GM08714 (cell line): ENCODE measurements around the gene BUD13.
A peak's percentile ranks its signal among the peaks of the same experiment; 100 is the strongest.

Experiments used
- H3K4me3 ChIP-seq: fragments of 200-500 bp; sonication (Bioruptor generic); 2 replicates; pipeline ENCODE4 v1.5.1; 2014; ENCODE audit warnings: mild to moderate bottlenecking, low read length, inconsistent platforms
- ZNF274 ChIP-seq: IDR thresholded peaks from 2 replicates; pipeline ENCODE4 v1.6.1; 2012; ENCODE audit warnings: mild to moderate bottlenecking, low read depth, low read length

The BUD13 gene

DNA sequence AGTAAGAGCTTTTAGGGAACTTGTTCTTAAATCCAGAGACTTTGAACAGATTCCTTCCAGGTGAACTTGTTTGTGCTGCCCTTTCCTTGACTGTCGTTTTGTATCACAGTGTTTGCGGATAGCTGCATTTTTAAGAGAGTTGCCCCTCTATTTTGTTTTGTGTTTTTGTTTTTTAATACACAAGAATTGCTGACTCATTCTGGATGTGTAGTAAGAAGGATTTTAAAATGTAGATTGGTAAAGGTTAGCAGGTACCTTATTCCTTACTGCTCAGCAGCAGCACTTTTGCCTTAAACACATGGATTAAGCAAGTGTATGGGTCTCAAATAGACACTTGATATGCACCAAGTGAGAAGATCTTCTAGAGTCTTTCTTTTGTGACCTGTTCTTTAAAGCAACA lies 27.8 kb upstream of the BUD13 start:
- TF ChIP-seq ZNF274, result no peak
- H3K4me3 ChIP-seq, result no peak overlapping the region

GRCh38 chr11:116798368-116798767 lies 25.6 kb upstream of the BUD13 start:
- H3K4me3 ChIP-seq, result no peak overlapping the region
- TF ChIP-seq ZNF274, result no peak

DNA sequence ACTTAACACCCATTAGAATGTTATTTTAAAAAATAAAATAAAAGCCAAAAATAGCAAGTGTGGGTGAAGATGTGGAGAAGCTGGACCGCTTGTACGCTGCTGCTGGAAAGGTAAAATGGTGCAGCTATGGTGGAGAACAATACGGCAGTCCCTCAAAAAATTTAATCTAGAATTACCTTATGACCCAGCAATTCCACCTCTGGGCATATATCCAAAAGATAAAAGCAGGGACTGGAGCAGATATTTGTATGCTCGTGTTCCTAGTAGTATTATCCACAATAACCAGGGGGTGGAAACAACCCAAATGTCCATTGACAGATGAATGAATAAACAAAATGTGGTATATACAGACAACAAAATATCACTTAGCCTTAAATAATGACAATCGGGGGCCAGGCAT lies 25.0 kb upstream of the BUD13 start:
- no peak overlapping the region for H3K4me3 ChIP-seq
- TF ChIP-seq ZNF274, result no peak

DNA sequence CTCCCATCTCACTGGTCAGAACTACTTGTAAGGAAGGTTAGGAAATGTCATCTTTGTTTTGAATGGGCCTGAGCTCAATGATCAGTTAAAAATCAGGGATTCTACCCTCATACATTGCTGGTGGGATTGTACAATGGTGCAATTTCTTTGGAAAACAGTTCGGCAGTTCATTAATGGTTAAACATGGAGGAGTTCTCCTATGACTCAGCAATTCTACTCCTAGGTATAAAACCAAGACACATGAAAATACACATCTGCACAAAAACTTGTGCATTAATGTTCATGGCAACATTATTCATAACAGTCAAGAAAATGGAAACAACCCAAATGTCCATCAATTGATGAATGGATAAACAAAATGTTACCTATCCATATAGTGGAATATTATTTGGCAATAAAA lies 23.8 kb upstream of the BUD13 start:
- no peak for TF ChIP-seq ZNF274

GRCh38 chr11:116794851-116795250 lies 22.1 kb upstream of the BUD13 start:
- no peak overlapping the region for H3K4me3 ChIP-seq
- no peak for TF ChIP-seq ZNF274

More for the DNA sequence above, 23.8 kb upstream of the BUD13 start:
- no peak overlapping the region for H3K4me3 ChIP-seq

GRCh38 chr11:116793772-116794097 lies 20.9 kb upstream of the BUD13 start:
- no peak overlapping the region for H3K4me3 ChIP-seq
- TF ChIP-seq ZNF274, result no peak

- H3K4me3 ChIP-seq, result no peak overlapping the region
- TF ChIP-seq ZNF274, result no peak
Measured at GRCh38 chr11:116792869-116793771, 20.3 kb upstream of the BUD13 start.

DNA sequence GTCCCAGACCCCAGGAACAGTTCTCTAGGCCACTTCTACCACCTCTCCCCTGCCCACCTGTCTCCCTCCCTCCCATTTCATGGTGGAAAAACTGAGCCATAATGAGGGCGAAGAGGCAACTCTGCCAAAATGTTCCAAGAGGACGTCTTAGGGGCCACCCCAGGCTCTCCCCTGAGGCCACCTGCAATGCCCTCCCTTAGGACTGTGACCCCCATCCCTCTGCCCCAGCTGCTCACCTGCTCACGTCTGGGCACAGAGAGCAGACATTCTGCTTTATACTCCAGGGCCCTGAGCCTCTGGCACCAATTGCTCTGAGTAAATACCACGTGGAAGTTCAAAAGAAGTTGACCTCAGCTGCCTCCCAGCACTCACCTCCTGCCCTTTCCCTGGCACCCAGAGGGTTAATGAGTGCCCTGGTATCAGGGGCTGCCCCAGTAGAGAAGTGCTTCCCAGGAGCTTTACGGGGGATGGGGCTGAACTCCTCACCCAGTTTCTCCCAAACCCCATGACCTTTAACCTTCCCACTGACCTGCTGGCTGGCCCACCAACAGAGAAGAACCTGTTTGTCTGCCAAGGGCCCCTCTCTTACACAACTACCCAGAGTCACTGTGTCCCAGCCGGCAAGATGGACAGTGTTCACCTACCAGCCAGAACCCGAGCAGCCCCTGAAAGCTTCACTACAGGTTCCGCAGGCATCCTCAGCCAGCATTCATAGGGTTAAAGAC lies 19.5 kb upstream of the BUD13 start:
- H3K4me3 ChIP-seq, result no peak overlapping the region
- no peak for TF ChIP-seq ZNF274

DNA sequence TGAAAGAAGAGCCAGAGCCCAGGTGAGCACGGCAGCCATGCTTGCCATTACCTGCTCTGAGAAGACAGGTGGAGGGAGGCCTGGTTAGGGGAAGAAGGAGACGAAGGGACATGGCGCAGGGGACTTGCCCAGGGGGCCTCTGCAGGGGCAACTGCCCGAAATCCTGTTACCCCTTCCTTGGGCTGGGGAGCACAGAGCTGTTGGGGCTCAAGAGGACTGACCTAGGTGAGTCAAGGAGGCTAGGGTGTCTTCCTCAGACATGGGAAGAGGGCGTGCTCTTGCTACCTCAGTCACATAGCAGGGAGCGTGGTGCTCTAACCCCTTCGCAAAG lies 19.0 kb upstream of the BUD13 start, which contains the start of gene APOA5:
Gene APOA5, minus strand, starts transcription at position 67 of the 331 bp plus-strand sequence. Its CDS starts 19 bp downstream, at position 48.
- H3K4me3 ChIP-seq, result no peak within 1 kb of the TSS
- TF ChIP-seq ZNF274, result no peak

DNA sequence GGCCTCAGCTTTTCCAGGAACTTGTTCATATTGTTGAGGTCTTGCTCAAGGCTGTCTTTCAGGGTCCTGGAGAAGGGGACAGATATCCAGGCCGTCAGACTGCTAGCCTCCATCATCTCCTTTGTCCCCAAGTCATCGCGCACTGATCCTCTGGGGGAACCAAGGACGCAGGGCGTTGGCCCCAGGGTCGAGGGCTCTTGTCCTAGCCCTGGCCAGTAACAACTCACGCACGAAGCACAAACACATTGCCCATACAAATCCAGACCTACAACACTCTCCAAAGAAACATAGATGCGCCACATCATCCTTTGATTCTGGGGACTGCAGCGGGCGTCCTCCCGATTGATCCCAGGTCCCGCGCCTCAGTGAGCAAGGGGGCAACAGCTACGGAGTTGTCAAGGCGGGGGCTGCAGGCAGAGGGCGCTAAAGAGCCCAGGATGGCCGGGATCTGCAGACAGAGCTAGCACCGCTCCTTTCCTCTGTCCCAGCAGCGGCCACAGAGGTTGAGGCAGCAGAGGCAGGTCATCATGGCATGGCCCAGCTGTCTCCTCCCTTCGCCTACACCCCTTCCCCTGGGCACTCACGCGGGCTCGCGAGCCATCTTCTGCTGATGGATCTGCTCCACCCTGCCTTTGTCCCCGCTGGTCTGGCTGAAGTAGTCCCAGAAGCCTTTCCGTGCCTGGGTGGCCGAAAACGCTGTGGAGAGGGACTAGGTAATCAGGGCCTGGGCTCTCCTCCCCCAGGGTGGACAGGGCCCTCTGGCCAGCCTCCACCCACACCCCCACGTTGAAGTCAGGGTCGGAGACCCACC lies 18.4 kb upstream of the BUD13 start:
- no peak overlapping the region for H3K4me3 ChIP-seq
- no peak for TF ChIP-seq ZNF274

DNA sequence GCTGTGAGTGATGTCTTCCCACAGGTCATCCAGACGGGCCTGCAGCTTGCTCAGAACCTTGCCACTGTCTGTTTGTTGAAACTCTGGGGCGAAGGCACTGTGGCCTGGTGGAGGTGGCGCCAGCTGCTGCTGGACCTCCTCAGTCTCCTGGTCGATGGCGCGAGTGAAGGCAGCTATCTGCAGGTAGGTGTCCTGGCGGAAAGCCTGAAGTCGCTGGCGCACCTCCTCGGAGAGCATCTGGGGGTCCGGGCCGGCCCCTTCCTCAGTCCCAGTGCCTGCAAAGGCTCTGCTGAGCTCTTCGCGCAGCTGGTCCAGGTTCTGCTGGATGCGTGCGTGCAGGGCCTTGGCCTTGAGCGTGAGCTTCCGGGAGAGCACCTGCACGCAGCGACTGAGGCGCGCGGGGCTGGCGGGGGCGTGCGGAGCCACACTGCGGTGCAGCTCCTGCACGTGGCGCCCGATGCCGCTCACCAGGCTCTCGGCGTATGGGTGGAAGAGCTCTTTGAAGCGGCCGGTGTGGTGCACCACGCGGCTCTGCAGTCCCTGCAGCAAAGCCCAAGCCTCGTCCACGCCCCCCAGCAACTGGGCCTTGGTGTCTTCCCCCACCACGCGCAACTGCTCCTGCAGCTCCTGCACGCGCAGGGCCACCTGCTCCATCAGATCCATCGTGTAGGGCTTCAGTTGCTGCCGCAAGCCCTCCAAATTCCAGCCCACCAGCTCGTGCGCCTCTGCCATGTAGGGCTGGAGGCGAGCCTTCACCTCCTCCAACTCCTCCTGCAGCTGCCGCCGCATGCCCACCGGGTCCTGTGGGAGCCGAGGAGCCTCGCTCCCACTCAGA lies 17.6 kb upstream of the BUD13 start:
- H3K4me3 ChIP-seq, result no peak overlapping the region
- TF ChIP-seq ZNF274, result no peak

GRCh38 chr11:116788975-116789374 lies 16.2 kb upstream of the BUD13 start:
- H3K4me3 ChIP-seq, result no peak overlapping the region
- TF ChIP-seq ZNF274, result no peak

DNA sequence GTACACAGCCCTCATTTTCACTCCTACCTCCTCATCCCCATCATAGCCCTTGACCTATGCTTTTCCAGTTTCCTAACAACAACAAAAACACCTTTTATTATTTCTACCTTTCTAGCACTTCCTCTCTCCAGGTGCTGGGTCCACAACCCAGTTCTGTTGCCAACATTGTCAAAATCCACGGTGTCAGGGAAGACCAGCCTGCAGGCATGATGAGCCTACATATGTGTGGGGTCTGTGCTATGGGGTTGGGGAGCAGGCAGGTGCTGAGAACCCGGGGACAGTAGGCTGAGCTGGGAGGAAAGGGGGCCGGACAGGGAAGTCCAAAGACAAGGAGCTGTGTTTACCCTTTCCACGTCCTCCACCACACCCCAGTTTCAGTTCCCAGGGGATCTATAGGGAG lies 15.7 kb upstream of the BUD13 start:
- peak overlapping the region; percentile 84; the same call in 1 of the 2 replicates for H3K4me3 ChIP-seq
- TF ChIP-seq ZNF274, result no peak

DNA sequence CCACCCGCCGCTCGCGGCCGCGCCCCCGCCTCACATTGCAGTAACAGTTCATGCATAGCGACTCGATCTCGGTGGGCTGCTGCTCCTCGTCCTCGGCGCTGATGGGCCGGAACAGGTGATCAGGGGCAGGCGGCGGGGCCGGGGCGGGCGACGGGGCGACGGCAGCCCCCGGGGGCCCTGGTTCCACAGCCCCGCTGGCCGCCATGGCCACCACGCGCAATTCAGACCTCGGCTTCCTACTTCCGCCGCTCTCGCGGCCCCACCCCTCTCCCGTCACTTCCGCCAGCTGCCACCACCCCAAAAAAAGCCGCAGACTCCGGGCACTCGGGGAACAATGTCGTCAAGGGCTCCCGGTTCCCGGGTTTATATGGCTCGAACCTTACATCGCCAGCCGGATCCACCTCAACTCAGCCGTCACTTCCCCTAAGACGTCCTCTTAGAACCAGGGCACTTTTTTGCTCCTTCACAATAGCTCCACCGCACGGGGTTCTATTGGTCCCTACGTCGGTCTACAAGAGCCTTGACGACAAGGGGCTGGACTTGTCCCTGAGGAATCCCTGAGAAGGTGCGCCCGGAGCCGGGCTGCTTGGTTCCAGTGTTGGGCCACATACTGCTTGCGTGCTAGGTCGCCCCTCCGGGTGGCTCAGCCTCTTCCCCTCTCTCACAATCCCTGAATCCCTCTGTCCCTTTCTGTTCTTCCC lies 15.1 kb upstream of the BUD13 start, which contains the start of gene ZPR1:
Gene ZPR1, minus strand, starts transcription at position 238 of the 701 bp plus-strand sequence. Its CDS starts 33 bp downstream, at position 205.
- peak within 1 kb of the TSS; percentile 84 for H3K4me3 ChIP-seq
- TF ChIP-seq ZNF274, result no peak
